GM12878 (cell line): ENCODE results near the gene HACE1. TPM values are rescaled to one million over a fixed set of nuclear protein-coding genes. Genes with fewer than 3 reads are reported as not detected.

Source experiments
- CHD1 ChIP-seq: IDR thresholded peaks from 2 replicates; pipeline ENCODE4 v1.6.1; 2012; ENCODE audit warnings: low read depth, low read length, improper control_type of control experiment
- NR2F1 ChIP-seq: fragments of 450-650 bp; conservative IDR thresholded peaks from 2 replicates; pipeline ENCODE4 v1.6.1; 2017; ENCODE audit warnings: mild to moderate bottlenecking
- REST ChIP-seq: IDR thresholded peaks from 2 replicates; pipeline ENCODE4 v1.6.1; 2012; ENCODE audit warnings: mild to moderate bottlenecking, low read depth, low read length
- USF1 ChIP-seq: IDR thresholded peaks from 2 replicates; pipeline ENCODE4 v1.6.1; 2011; ENCODE audit warnings: borderline replicate concordance, low read depth, mild to moderate bottlenecking, moderate library complexity, mixed read lengths, low read length; ENCODE audit not compliant: insufficient read depth; ENCODE audit errors: extremely low read length
- ZBTB33 ChIP-seq: fragments of 450-650 bp; IDR thresholded peaks from 2 replicates; pipeline ENCODE4 v1.6.1; 2017; ENCODE audit warnings: mild to moderate bottlenecking
- ZSCAN29 ChIP-seq: fragments of 450-650 bp; IDR thresholded peaks from 2 replicates; pipeline ENCODE4 v1.6.1; 2017; ENCODE audit warnings: mild to moderate bottlenecking, moderate library complexity
- polyA plus RNA-seq, 11 experiments: library from polyadenylated mRNA; depleted of rRNA in 4 of 11; unstranded in 6 of 11; stranded (reverse) in 5 of 11; fragments of >200 nt; fragmentation: Nextera tagmentation in 4 of 11; fragmentation: Illumina TruSeq in 1 of 11; extraction: Ambion mirVana in 4 of 11; extraction: Trizol in 1 of 11; gene quantifications; 1 replicate in 1 of 11; 2 replicates in 10 of 11; pipeline versions ENCODE4 v1.2.1 to v1.2.3, GENCODE V29; 2011 to 2016; ENCODE audit warnings: inconsistent platforms in 2 of 11, missing spikeins in 2 of 11, low read depth in 1 of 11
- total RNA-seq, 4 experiments: library from RNA; depleted of rRNA in 3 of 4; stranded (reverse); fragments of >200 nt in 3 of 4; fragmentation: Illumina TruSeq in 1 of 4; extraction: Trizol in 1 of 4; gene quantifications; 2 replicates each; pipeline versions ENCODE4 v1.2.1 to v1.2.3, GENCODE V29; 2013 to 2021

The HACE1 gene
- total and polyA plus RNA-seq, 10 of the 15 experiments (the other 5 are each of a cell fraction or from before 2014, with no cell fraction given) = 1.6 to 16.9 (median 5.6) TPM

- TF ChIP-seq ZBTB33 = no peak
- no peak for TF ChIP-seq ZSCAN29
- no peak for TF ChIP-seq REST
- TF ChIP-seq CHD1 = no peak
- TF ChIP-seq USF1 = no peak
- no peak for TF ChIP-seq NR2F1
These were observed 502 bp upstream of the HACE1 start (continued) for GRCh38 chr6:104860221-104860620.
